GM03348 (cell line): ENCODE measurements around the gene ABCF3.
A peak's percentile ranks its signal among the peaks of the same experiment; 100 is the strongest.

ENCODE experiments used
- DNase-seq: peaks from one replicate; pipeline ENCODE4 v3.0.0; 2012; ENCODE audit warnings: low spot score

ABCF3 gene

DNA sequence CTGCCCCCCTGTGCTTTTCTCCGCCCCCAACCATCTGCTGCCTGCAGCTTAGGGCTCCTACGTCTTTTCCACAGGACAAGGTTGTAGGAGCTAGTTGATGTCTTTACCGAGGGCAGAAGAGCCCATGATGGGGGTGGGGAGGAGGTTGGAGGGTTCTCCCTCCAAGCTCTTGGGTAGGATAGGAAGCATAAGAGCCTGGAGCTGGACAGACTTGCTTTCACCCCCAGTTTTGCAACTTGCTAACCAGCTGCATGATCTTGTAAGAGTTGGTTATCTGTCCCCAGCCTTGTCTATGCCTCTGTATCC, 856 bp downstream of the ABCF3 start:
- no peak for DNase-seq

DNA sequence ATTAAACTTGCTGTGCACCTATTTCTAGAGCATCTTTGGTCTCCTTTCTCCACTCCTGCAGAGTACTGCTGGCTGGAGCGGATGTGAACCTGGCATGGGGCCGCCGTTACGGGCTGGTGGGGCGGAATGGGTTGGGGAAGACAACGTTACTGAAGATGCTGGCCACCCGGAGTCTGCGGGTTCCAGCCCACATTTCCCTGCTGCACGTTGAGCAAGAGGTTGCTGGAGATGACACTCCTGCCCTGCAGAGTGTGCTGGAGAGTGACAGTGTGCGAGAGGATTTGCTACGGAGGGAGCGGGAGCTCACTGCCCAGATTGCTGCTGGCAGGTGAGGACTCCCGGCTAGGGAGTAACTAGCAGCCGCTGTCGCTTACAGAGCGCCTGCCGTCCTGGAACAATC, 2.1 kb downstream of the ABCF3 start:
- no peak for DNase-seq

- DNase-seq, result no peak
These were observed 3.4 kb downstream of the ABCF3 start for GRCh38 chr3:184189421-184189820.

GRCh38 chr3:184192889-184193288, 6.9 kb downstream of the ABCF3 start:
- DNase-seq, result no peak

- DNase-seq, result no peak
These were observed 8.1 kb downstream of the ABCF3 start for GRCh38 chr3:184193991-184194539.

GRCh38 chr3:184196536-184196935, 10.5 kb downstream of the ABCF3 start:
- no peak for DNase-seq

DNA sequence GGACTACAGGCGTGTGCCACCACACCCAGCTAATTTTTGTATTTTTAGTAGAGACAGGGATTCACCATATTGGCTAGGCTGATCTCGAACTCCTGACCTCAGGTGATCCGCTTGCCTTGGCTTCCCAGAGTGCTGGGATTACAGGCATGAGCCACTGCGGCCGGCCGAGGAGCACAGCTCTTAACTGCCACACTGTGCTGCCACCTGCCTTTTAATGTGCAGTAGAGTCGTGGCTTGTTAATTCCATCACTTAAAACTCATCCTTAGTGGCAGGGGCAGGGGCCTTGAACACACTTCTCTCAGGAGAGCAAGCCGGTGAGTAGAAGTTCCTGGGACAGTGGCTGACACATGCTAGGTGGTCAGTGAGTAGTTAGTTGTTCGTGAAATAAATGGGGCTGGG, 12.5 kb downstream of the ABCF3 start:
- DNase-seq, result no peak

- no peak for DNase-seq
These were observed 14.8 kb downstream of the ABCF3 start for GRCh38 chr3:184200825-184201224.

GRCh38 chr3:184203526-184203925, 17.5 kb downstream of the ABCF3 start:
- no peak for DNase-seq

- DNase-seq, result no peak
These were observed 23.3 kb downstream of the ABCF3 start for GRCh38 chr3:184209146-184209923.

DNA sequence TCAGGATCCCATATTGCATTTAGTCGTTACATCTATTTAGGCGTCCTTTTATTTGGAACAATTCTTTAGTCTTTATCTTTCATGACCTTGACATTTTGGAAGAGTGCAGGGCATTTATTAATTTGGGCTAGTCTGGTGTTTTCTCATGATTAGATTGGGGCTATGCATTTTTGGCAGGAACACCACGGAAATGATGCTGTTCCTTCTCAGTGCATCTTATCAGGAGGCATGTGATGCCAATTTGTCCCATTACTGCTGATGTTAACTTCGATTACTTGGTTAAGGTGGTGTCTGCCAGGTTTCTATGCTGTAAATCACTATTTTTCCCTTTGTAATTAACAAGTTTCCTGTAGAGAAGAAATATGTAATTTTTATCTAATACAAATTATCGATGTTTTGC, 25.3 kb downstream of the ABCF3 start:
- no peak for DNase-seq

DNA sequence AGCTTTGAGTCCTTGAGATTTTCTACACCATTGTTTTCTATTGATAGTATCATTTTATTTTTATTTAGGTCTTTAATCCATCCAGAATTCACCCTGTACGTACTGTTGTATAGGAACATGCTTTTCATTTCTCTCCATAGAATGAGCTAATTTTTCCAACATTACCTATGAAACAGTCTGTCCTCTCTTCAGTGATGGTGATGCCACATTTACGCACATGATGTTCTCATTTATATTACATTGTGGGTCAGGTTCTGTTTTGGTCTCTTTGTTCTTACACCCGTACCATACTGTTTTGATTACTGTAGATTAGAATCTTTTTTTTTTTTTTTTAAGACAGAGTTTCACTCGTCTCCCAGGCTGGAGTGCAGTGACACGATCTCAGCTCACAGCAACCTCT, 25.7 kb downstream of the ABCF3 start:
- no peak for DNase-seq

DNA sequence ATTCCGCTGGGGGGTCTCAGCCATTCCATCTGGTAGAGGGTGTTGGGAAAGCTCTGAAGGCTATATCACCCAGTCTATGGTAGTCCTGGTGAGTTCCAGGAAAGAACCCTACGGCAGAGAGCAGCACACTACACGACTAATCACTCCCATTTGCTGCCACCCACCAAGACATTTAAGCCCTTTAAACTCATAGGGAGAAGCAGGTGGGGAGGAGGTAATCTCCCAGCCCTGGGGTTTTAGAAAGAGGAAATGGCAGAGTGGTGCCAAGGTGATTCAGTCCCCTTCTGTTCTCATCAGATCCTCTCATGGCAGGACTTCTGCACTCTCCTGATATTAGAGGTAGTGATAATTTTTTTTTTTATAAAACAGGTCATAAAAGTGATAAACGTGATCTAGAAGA, 32.8 kb downstream of the ABCF3 start:
- DNase-seq, result no peak

DNA sequence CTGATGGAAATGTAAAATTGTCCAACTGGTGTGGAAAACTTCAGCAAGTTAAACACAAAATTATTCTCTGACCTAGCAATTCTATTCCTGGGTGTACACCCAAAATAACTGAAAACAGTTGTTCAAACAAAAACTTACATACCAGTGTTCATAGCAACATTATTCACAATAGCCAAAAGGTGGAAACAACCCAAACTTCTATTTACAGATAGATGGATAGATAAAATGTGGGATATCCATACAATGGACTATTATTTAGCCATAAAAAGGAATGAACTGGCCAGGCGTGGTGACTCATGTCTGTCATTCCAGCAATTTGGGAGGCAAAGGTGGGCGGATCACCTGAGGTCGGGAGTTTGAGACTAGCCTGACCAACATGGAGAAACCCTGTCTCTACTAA, 36.5 kb downstream of the ABCF3 start:
- no peak for DNase-seq

GRCh38 chr3:184223946-184224345, 37.9 kb downstream of the ABCF3 start:
- DNase-seq, result no peak

DNA sequence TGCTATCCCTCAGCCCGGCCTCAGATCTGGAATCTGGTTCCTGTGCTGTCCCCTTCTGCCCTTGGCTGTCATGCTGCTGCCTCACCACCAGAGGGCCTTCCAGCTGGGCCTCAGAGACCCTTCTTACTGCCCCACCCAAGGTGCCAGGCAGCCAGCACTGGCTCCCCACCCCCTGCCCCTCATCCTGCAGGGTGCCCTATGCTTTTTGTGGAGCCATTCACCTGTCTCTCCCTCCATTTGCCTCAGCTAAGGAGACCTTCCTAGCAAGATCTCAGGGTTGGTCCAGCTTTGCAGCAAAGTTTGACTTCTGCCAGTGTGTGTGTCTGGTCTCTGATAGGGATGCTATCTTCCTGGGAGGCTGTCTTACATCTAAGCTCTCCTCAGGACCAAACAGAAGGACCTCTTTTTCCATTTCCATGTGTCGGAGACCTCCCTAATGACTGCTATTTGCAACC, 41.5 kb downstream of the ABCF3 start:
- peak; percentile 73 for DNase-seq

DNA sequence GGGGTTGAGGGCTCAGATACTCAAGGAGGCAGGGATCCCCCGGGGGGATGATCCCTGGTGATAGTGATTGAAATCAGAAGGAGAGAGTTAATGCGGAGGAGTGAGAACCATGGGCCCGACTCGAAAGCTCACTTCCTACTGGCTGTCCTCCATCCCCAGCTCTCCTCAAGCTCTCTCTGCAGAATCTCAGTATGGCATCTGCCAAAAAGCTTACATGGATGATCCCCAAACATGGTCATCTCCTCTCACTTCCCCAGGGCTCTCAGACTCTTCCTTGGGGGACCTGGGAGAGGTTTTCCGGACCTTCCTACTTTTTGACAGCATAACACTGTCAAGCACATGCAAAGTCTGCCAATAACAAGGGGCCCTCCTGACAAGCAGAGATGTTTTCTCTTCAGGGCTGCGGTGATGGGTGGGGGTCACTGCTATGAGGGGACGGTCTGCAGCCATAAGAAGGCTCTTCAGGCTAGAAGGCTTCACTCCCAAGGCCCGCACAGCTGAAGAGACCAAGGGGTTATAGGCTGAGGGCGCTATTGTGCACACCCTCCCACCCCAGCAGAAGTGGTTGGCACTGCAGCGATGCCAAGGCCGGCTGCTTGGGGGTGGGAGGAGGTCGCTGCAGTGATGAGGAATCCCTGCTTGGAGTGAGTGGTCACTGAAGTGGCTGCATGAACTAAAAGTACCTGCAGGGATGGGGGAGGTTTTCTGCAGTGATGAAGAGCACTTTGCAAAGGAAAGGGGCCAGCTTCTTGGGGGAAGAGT, 42.6 kb downstream of the ABCF3 start:
- no peak for DNase-seq

GRCh38 chr3:184229394-184230080, 43.5 kb downstream of the ABCF3 start, which contains the start of gene VWA5B2:
TSS of gene VWA5B2 (plus strand) at chr3:184229585. CDS start at chr3:184230529, 944 bp downstream.
- DNase-seq, result peak; percentile 84

DNA sequence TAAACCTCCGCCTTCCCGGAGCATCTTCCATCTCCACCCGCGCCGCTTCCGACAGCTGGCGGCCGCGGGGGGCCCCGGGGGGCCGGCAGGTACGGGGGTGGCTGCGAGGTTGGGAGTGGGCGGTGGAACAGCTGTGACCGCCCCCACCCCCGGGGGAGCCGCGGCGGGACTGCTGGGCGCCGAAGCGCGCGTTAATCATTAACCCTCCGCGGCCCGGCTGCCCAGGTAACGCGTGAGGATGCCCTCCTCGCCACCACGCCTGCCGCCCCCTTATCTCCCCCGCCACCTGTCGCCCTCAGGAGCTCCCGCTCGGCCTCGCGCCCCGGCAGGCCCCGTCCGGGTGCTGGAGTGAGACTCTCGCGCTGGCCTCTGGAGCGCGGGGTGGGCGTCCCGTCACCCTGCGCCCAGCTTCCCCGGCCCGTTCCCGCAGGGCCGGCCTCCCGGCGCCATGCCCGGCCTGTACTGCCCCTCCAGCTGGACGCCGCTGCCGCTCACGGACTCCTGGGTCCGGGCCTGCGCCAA, 44.1 kb downstream of the ABCF3 start:
- DNase-seq, result peak; percentile 27

GRCh38 chr3:184230603-184231528, 44.9 kb downstream of the ABCF3 start:
- DNase-seq, result peak; percentile 20

DNA sequence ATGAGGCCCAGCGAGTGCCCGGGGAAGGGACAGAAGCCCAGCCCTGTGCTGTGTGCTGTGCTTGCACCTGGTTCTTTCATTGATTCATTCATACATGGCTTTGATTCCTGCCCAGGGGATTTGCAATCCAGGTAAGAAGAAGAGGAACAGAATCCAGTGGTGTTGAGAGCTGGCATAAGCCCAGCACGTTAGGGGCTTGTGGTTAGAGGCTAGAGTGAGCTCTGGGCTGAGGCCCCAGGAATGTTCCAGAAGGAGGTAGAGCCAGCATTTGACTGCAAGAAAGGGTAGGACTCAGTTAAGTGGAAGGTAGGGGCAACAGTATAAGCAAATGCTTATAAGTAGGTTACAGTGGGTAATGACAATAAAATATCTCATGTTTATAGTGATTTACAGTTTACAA, 45.7 kb downstream of the ABCF3 start:
- DNase-seq, result no peak
